Spleen (tissue), 7 donors: Measurements from ENCODE around the gene PGRMC2.

Source experiments
- POLR2A ChIP-seq, 3 donors: fragments of 450-650 bp; IDR thresholded peaks; one replicate each; pipeline ENCODE4 v1.5.1; 2017; ENCODE audit warnings: antibody characterized with exemption in 3 of 3, mild to moderate bottlenecking in 1 of 3
- POLR2AphosphoS5 ChIP-seq, 3 donors: sonication (generic); formaldehyde crosslinking; IDR thresholded peaks; one replicate each; pipeline ENCODE4 v1.5.1; 2017; ENCODE audit warnings: antibody characterized with exemption in 3 of 3
- TF ChIP-seq, protein P1 (sequence below), 11 experiments: fragments of 200-600 bp in 7 of 11; fragments of 450-650 bp in 4 of 11; sonication (generic) in 4 of 11; IDR thresholded peaks in 8 of 11; conservative IDR thresholded peaks in 3 of 11; 1 replicate in 7 of 11; 2 replicates in 4 of 11; pipeline versions ENCODE4 v1.4.0 to v1.8.0; 2016 to 2021; ENCODE audit warnings: antibody characterized with exemption in 11 of 11, inconsistent platforms in 4 of 11, mild to moderate bottlenecking in 1 of 11
- donor health status: DM: no; HTN: no; CAD: no; lungs with moderate emphysema.
- donor health status: DM: no; HTN: no; CAD: no.
- donor health status: DM: no; HTN: no; CAD: no.

DNA sequence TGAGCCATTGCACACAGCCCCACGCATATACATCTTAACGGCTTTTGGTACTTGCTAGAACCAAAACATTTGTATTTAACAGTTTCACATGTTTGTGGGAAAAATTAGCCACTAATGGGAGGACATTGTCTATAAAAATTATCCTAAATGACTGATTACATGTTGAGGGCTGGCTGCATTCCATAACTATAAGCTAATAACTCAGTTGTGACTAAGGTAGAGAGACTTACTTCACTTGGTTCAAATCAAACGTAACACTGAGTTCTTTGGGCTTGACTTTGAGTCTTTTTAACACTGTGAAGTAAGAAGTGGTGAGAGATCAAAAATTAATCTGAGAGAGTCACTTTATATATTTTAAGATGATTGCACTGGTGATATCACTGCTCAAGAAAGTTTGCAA lies 47.9 kb upstream of the PGRMC2 start:
- TF ChIP-seq, protein P1, sequence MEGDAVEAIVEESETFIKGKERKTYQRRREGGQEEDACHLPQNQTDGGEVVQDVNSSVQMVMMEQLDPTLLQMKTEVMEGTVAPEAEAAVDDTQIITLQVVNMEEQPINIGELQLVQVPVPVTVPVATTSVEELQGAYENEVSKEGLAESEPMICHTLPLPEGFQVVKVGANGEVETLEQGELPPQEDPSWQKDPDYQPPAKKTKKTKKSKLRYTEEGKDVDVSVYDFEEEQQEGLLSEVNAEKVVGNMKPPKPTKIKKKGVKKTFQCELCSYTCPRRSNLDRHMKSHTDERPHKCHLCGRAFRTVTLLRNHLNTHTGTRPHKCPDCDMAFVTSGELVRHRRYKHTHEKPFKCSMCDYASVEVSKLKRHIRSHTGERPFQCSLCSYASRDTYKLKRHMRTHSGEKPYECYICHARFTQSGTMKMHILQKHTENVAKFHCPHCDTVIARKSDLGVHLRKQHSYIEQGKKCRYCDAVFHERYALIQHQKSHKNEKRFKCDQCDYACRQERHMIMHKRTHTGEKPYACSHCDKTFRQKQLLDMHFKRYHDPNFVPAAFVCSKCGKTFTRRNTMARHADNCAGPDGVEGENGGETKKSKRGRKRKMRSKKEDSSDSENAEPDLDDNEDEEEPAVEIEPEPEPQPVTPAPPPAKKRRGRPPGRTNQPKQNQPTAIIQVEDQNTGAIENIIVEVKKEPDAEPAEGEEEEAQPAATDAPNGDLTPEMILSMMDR (IDR thresholded peaks at IDR 0.05 in 8 of 11, conservative IDR thresholded peaks at IDR 0.05 in 3 of 11) = no peak
- TF ChIP-seq POLR2A (IDR thresholded peaks at IDR 0.05) (no peak), POLR2AphosphoS5 (IDR thresholded peaks at IDR 0.05) (no peak)
